ENCODE results near the gene MYO5A. TPM values are rescaled to one million over a fixed set of nuclear protein-coding genes. Genes with fewer than 3 reads are reported as not detected.

Gene MYO5A
- total and polyA plus RNA-seq, 2 donors (not counting 1 experiment from before 2014, with no cell fraction given): 32.9 to 41.9 TPM

GRCh38 chr15:52483707-52484106, 45.0 kb downstream of the MYO5A start:
- no peaks in the 10 kb centered on the region for H3K36me3 ChIP-seq (ENCODE audit: control insufficient read depth, insufficient read depth, low read length)
- H3K79me2 ChIP-seq (ENCODE audit: control insufficient read depth, insufficient read depth, low read length): peaks cover 18% of the 10 kb centered on the region
- DNase-seq (ENCODE audit: low read depth in 2 of 2): peak; percentile 44 to 82
- H3K4me1 ChIP-seq (ENCODE audit: control insufficient read depth, extremely low read depth, insufficient read depth, low read length): peaks cover 8% of the 10 kb centered on the region
- H3K9ac ChIP-seq (ENCODE audit: insufficient read depth, low read length): no peak overlapping the region
- no peak overlapping the region for H3K27ac ChIP-seq (ENCODE audit: insufficient read depth, low read length)
- H3K9me3 ChIP-seq (ENCODE audit: control insufficient read depth, insufficient read depth, low read depth, low read length): no peaks in the 10 kb centered on the region
- no peak overlapping the region for H3K4me3 ChIP-seq (replicated peaks in 1 of 4; ENCODE audit: control extremely low read depth in 1 of 4, insufficient read depth in 1 of 4, low read depth in 3 of 4, low read length in 4 of 4)
- no peaks in the 10 kb centered on the region for H4K20me1 ChIP-seq (ENCODE audit: control insufficient read depth, extremely low read depth, insufficient read depth, low read length)
- H2AFZ ChIP-seq (ENCODE audit: low read length): no peak overlapping the region
- TF ChIP-seq, protein P1, sequence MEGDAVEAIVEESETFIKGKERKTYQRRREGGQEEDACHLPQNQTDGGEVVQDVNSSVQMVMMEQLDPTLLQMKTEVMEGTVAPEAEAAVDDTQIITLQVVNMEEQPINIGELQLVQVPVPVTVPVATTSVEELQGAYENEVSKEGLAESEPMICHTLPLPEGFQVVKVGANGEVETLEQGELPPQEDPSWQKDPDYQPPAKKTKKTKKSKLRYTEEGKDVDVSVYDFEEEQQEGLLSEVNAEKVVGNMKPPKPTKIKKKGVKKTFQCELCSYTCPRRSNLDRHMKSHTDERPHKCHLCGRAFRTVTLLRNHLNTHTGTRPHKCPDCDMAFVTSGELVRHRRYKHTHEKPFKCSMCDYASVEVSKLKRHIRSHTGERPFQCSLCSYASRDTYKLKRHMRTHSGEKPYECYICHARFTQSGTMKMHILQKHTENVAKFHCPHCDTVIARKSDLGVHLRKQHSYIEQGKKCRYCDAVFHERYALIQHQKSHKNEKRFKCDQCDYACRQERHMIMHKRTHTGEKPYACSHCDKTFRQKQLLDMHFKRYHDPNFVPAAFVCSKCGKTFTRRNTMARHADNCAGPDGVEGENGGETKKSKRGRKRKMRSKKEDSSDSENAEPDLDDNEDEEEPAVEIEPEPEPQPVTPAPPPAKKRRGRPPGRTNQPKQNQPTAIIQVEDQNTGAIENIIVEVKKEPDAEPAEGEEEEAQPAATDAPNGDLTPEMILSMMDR (conservative IDR thresholded peaks at IDR 0.05 in 1 of 2, IDR thresholded peaks at IDR 0.05 in 1 of 2; ENCODE audit: low read depth in 1 of 2, low read length in 2 of 2): no peak
- no peak for TF ChIP-seq EZH2 (IDR thresholded peaks at IDR 0.05; ENCODE audit: low read length, missing control alignments)
- no peaks in the 10 kb centered on the region for H3K27me3 ChIP-seq (ENCODE audit: control insufficient read depth, insufficient read depth, low read length)
- peak overlapping the region; percentile 41 for H3K4me2 ChIP-seq (ENCODE audit: extremely low read depth, insufficient read depth, low read length)

- Histone ChIP-seq H3K27me3 (ENCODE audit: control insufficient read depth, insufficient read depth, low read length) (no peaks in the 10 kb centered on the region), H3K36me3 (ENCODE audit: control insufficient read depth, insufficient read depth, low read length) (no peaks in the 10 kb centered on the region), H3K79me2 (ENCODE audit: control insufficient read depth, insufficient read depth, low read length) (peaks cover 18% of the 10 kb centered on the region), H3K9ac (ENCODE audit: insufficient read depth, low read length) (no peak overlapping the region), H3K4me3 (replicated peaks in 1 of 4; ENCODE audit: control extremely low read depth in 1 of 4, insufficient read depth in 1 of 4, low read depth in 3 of 4, low read length in 4 of 4) (no peak overlapping the region), H4K20me1 (ENCODE audit: control insufficient read depth, extremely low read depth, insufficient read depth, low read length) (no peaks in the 10 kb centered on the region), H3K4me2 (ENCODE audit: extremely low read depth, insufficient read depth, low read length) (peak overlapping the region; percentile 19), H3K27ac (ENCODE audit: insufficient read depth, low read length) (no peak overlapping the region), H3K4me1 (ENCODE audit: control insufficient read depth, extremely low read depth, insufficient read depth, low read length) (peaks cover 8% of the 10 kb centered on the region), H3K9me3 (ENCODE audit: control insufficient read depth, insufficient read depth, low read depth, low read length) (no peaks in the 10 kb centered on the region), H2AFZ (ENCODE audit: low read length) (no peak overlapping the region)
- TF ChIP-seq, protein P1 (conservative IDR thresholded peaks at IDR 0.05 in 1 of 2, IDR thresholded peaks at IDR 0.05 in 1 of 2; ENCODE audit: low read depth in 1 of 2, low read length in 2 of 2): no peak
- no peak for TF ChIP-seq EZH2 (IDR thresholded peaks at IDR 0.05; ENCODE audit: low read length, missing control alignments)
- DNase-seq (ENCODE audit: low read depth in 2 of 2): peak; percentile 63 to 94
Measured at GRCh38 chr15:52481915-52482314, 46.8 kb downstream of the MYO5A start.

DNA sequence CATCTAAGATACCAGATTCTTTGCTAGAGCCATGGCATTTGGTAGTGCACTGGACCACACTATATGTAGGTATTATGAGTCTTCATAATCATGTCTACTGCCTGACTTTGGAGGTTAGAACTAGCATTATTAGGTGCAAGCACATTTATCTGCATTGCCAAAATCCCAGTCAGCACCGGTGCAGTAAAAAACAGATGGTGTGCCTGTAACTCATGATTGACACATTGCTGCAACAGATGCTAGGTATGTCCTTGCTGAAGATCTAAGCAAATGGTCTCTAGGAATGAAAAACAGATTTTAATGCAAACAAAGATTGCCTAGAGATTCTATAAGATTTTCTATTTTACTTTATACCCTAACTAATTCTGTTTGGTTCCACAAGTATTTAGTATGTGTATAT, 47.7 kb downstream of the MYO5A start:
- Histone ChIP-seq H3K27me3 (ENCODE audit: control insufficient read depth, insufficient read depth, low read length) (no peaks in the 10 kb centered on the region), H3K4me2 (ENCODE audit: extremely low read depth, insufficient read depth, low read length) (no peak overlapping the region), H3K27ac (ENCODE audit: insufficient read depth, low read length) (no peak overlapping the region), H3K36me3 (ENCODE audit: control insufficient read depth, insufficient read depth, low read length) (no peaks in the 10 kb centered on the region), H3K4me1 (ENCODE audit: control insufficient read depth, extremely low read depth, insufficient read depth, low read length) (peaks cover 8% of the 10 kb centered on the region), H3K4me3 (replicated peaks in 1 of 4; ENCODE audit: control extremely low read depth in 1 of 4, insufficient read depth in 1 of 4, low read depth in 3 of 4, low read length in 4 of 4) (no peak overlapping the region), H3K9ac (ENCODE audit: insufficient read depth, low read length) (no peak overlapping the region), H2AFZ (ENCODE audit: low read length) (no peak overlapping the region), H4K20me1 (ENCODE audit: control insufficient read depth, extremely low read depth, insufficient read depth, low read length) (no peaks in the 10 kb centered on the region), H3K79me2 (ENCODE audit: control insufficient read depth, insufficient read depth, low read length) (peaks cover 17% of the 10 kb centered on the region), H3K9me3 (ENCODE audit: control insufficient read depth, insufficient read depth, low read depth, low read length) (no peaks in the 10 kb centered on the region)
- TF ChIP-seq, protein P1 (conservative IDR thresholded peaks at IDR 0.05 in 1 of 2, IDR thresholded peaks at IDR 0.05 in 1 of 2; ENCODE audit: low read depth in 1 of 2, low read length in 2 of 2): no peak
- TF ChIP-seq EZH2 (IDR thresholded peaks at IDR 0.05; ENCODE audit: low read length, missing control alignments): no peak
- no peak for DNase-seq (ENCODE audit: low read depth in 2 of 2)

Data from fibroblast of lung (primary cell).